K562 (cell line): ENCODE results near the gene HOXC12. TPM values are rescaled to one million over a fixed set of nuclear protein-coding genes. Genes with fewer than 3 reads are reported as not detected.

Experiments
- ATAC-seq: fragments of 200-7000 bp; cut with Tn5 transposase; 3 replicates; pipeline ENCODE4 v1.9.1; 2020; ENCODE audit warnings: moderate library complexity
- BruUV-seq: library from RNA; stranded (reverse); fragments of 400-500 nt; replicated peaks from 2 replicates; lab custom pipeline; 2021; lab: Mats Ljungman, UMichigan
- CTCF ChIA-PET: fragments of 300-600 bp; formaldehyde crosslinking; extraction: SDS; loops from one replicate; lab custom pipeline; 2021; ENCODE audit warnings: low intra/inter-chr PET ratio; lab: Yijun Ruan, JAX
- POLR2A ChIA-PET: fragments of 300-600, 350-650 bp; sonication (Branson Sonifier 250); formaldehyde crosslinking; extraction: SDS; loops from one replicate; lab custom pipeline; 2021; ENCODE audit warnings: antibody characterized with exemption, inconsistent platforms; lab: Yijun Ruan, JAX
- DNase-seq, 4 experiments: peaks; one replicate each; pipeline versions ENCODE4 v3.0.0 to v3.0.0-alpha.2; 2011 to 2018; ENCODE audit warnings: low spot score in 3 of 4, mixed read lengths in 3 of 4; ENCODE audit errors: extremely low read depth in 1 of 4
- FAIRE-seq: peaks from 2 replicates; lab custom pipeline; 2011; peaks lifted over from hg19 to GRCh38; lab: Jason Lieb, UNC
- H2AFZ ChIP-seq: 2 replicates; pipeline ENCODE4 v1.6.0; 2011; ENCODE audit warnings: low read depth, low read length, control low read depth, inconsistent platforms
- H3K27ac ChIP-seq: fragments of 200-600 bp; 3 replicates; pipeline ENCODE4 v1.8.0; 2011; ENCODE audit warnings: low read depth, mild to moderate bottlenecking, control low read depth, inconsistent platforms, low read length, moderate library complexity, mixed read lengths; ENCODE audit errors: extremely low read depth
- H3K27me3 ChIP-seq, 2 experiments: fragments of 300-600 bp in 1 of 2; 2 replicates in 1 of 2; 3 replicates in 1 of 2; pipeline versions ENCODE4 v1.6.0 to v1.8.0; 2011; ENCODE audit warnings: inconsistent platforms in 2 of 2, low read length in 2 of 2, mild to moderate bottlenecking in 1 of 2, mixed read lengths in 1 of 2, moderate library complexity in 1 of 2; ENCODE audit not compliant: control insufficient read depth in 2 of 2, insufficient read depth in 2 of 2
- H3K36me3 ChIP-seq: fragments of 300-600 bp; 3 replicates; pipeline ENCODE4 v1.8.0; 2011; ENCODE audit warnings: mild to moderate bottlenecking, low read length, inconsistent platforms; ENCODE audit not compliant: control insufficient read depth, insufficient read depth
- H3K4me1 ChIP-seq, 2 experiments: fragments of 200-600 bp in 1 of 2; replicated peaks in 1 of 2; 2 replicates in 1 of 2; 3 replicates in 1 of 2; pipeline versions ENCODE4 v1.5.1 to v1.8.0; 2011; ENCODE audit warnings: inconsistent platforms in 2 of 2, low read length in 2 of 2, mild to moderate bottlenecking in 1 of 2, mixed read lengths in 1 of 2, moderate library complexity in 1 of 2; ENCODE audit not compliant: control insufficient read depth in 2 of 2, insufficient read depth in 2 of 2
- H3K4me2 ChIP-seq: 2 replicates; pipeline ENCODE4 v1.6.1; 2011; ENCODE audit warnings: low read length, control low read depth, inconsistent platforms, mixed read lengths; ENCODE audit not compliant: insufficient read depth
- H3K4me3 ChIP-seq: fragments of 200-600 bp; sonication (generic), shearing (Covaris generic); 2 replicates; pipeline ENCODE4 v1.5.1; 2016; ENCODE audit warnings: control low read depth, inconsistent platforms
- H3K79me2 ChIP-seq: fragments of 200-600 bp; 3 replicates; pipeline ENCODE4 v1.8.0; 2011; ENCODE audit warnings: low read length, inconsistent platforms; ENCODE audit not compliant: control insufficient read depth, insufficient read depth
- H3K9ac ChIP-seq, 2 experiments: 2 replicates each; pipeline versions ENCODE4 v1.6.0 to v1.6.1; 2011; ENCODE audit warnings: low read depth in 2 of 2, low read length in 2 of 2, control low read depth in 1 of 2, inconsistent platforms in 1 of 2, mild to moderate bottlenecking in 1 of 2, mixed read lengths in 1 of 2; ENCODE audit not compliant: insufficient read depth in 1 of 2
- H3K9me1 ChIP-seq: one replicate; pipeline ENCODE4 v1.6.0; 2011; ENCODE audit warnings: inconsistent platforms, mild to moderate bottlenecking, low read length, moderate library complexity; ENCODE audit not compliant: control insufficient read depth, insufficient read depth
- H3K9me3 ChIP-seq: replicated peaks from 2 replicates; pipeline ENCODE4 v1.5.1; 2011; ENCODE audit warnings: low read depth, low read length, inconsistent platforms; ENCODE audit not compliant: control insufficient read depth, insufficient read depth
- H4K20me1 ChIP-seq: replicated peaks from 2 replicates; pipeline ENCODE4 v1.6.1; 2011; ENCODE audit warnings: low read length, inconsistent platforms, mixed read lengths; ENCODE audit not compliant: control insufficient read depth, insufficient read depth
- DIDO1 ChIP-seq: fragments of 450-650 bp; IDR thresholded peaks from 2 replicates; pipeline ENCODE4 v1.6.1; 2016; ENCODE audit warnings: low read depth, missing biosample characterization, missing genetic modification characterization
- EP300 ChIP-seq: IDR thresholded peaks from 2 replicates; pipeline ENCODE4 v1.6.1; 2012; ENCODE audit warnings: low read length, improper control_type of control experiment
- ETS2 ChIP-seq: IDR thresholded peaks from 2 replicates; pipeline ENCODE4 v1.6.1; 2016; ENCODE audit warnings: borderline replicate concordance, missing genetic modification characterization, mild to moderate bottlenecking, moderate library complexity, missing compliant biosample characterization; ENCODE audit not compliant: poor library complexity, severe bottlenecking
- FOXP1 ChIP-seq: sonication (generic); formaldehyde crosslinking; IDR thresholded peaks from 2 replicates; pipeline ENCODE4 v1.8.0; 2022; ENCODE audit warnings: mild to moderate bottlenecking, missing genetic modification reagents
- IRF2 ChIP-seq: sonication (generic); formaldehyde crosslinking; IDR thresholded peaks from 2 replicates; pipeline ENCODE4 v1.8.1; 2022; ENCODE audit warnings: mild to moderate bottlenecking, missing genetic modification reagents
- IRF9 ChIP-seq: fragments of 450-650 bp; IDR thresholded peaks from 2 replicates; pipeline ENCODE4 v1.6.1; 2016; ENCODE audit warnings: missing biosample characterization, missing genetic modification characterization
- MITF ChIP-seq: IDR thresholded peaks from 2 replicates; pipeline ENCODE4 v1.6.1; 2014; ENCODE audit warnings: antibody characterized with exemption
- MTF1 ChIP-seq: fragments of 250-450 bp; sonication (Bioruptor Pico); IDR thresholded peaks from 2 replicates; pipeline ENCODE4 v1.9.0; 2021; ENCODE audit warnings: moderate library complexity, mild to moderate bottlenecking, inconsistent platforms, borderline replicate concordance
- PHTF2 ChIP-seq: fragments of 250-450 bp; sonication (Bioruptor Pico); IDR thresholded peaks from 2 replicates; pipeline ENCODE4 v1.5.0; 2021; ENCODE audit warnings: mild to moderate bottlenecking
- TFAM ChIP-seq: fragments of 250-450 bp; sonication (Bioruptor Pico); conservative IDR thresholded peaks from 2 replicates; pipeline ENCODE4 v1.5.0; 2021; ENCODE audit warnings: mild to moderate bottlenecking, moderate library complexity
- ZNF512 ChIP-seq: IDR thresholded peaks from 2 replicates; pipeline ENCODE4 v1.6.1; 2016; ENCODE audit warnings: missing genetic modification characterization, missing compliant biosample characterization
- ZNF76 ChIP-seq: fragments of 250-450 bp; sonication (Bioruptor Pico); IDR thresholded peaks from 2 replicates; pipeline ENCODE4 v1.4.0; 2020; ENCODE audit warnings: mild to moderate bottlenecking, moderate library complexity, borderline replicate concordance
- WGBS: fragments of 100-300 bp; shearing (Covaris generic); methylation state at CpG from one replicate; pipeline ENCODE4 v1.1.6; 2016; ENCODE audit warnings: low coverage, mixed read lengths; ENCODE audit not compliant: insufficient coverage; ENCODE audit errors: missing lambda C conversion rate; 5-methylcytosine and 5-hydroxymethylcytosine counted together
- in situ Hi-C: fragments of 300-500 bp; cut with MboI; formaldehyde crosslinking; loops from 4 replicates; pipeline ENCODE4 v1.15.0; 2018; ENCODE audit warnings: inconsistent platforms, mixed read lengths
- intact Hi-C: fragments of 100-400 bp; cut with micrococcal nuclease; formaldehyde crosslinking; loops from 2 replicates; pipeline ENCODE4 v1.14.2; 2022
- polyA plus RNA-seq, 8 experiments: library from polyadenylated mRNA; depleted of rRNA in 4 of 8; stranded (reverse) in 5 of 8; unstranded in 3 of 8; fragments of >200 nt; fragmentation: Nextera tagmentation in 2 of 8; fragmentation: Illumina TruSeq in 1 of 8; extraction: Ambion mirVana in 2 of 8; extraction: Trizol in 1 of 8; gene quantifications; 2 replicates each; pipeline versions ENCODE4 v1.2.1 to v1.2.3, GENCODE V29; 2011 to 2014; ENCODE audit warnings: inconsistent platforms in 1 of 8, missing spikeins in 1 of 8
- total RNA-seq, 7 experiments: library from RNA; depleted of rRNA in 6 of 7; stranded (reverse); fragments of >200 nt in 6 of 7; fragmentation: Illumina TruSeq in 2 of 7; extraction: Trizol in 2 of 7; gene quantifications; 2 replicates each; pipeline versions ENCODE4 v1.2.1 to v1.2.3, GENCODE V29; 2011 to 2021; ENCODE audit warnings: low replicate concordance in 1 of 7

HOXC12 gene
- total and polyA plus RNA-seq, 9 of the 15 experiments (the other 6 are each of a cell fraction or from before 2014, with no cell fraction given), result 0.04 to 0.36 (median 0.11) TPM; not detected in 1

- POLR2A ChIA-PET, result interaction anchor here (0.7 to 1.1 kb wide), 3 partner anchors 38 to 320 kb away, joined by 3 read pairs; partner anchors contain the start of gene CBX5
- Histone ChIP-seq H3K9me3 (no peaks in the 10 kb centered on the region), H3K4me3 (no peak overlapping the region), H2AFZ (no peak overlapping the region), H3K4me1 (peaks cover 0 to 21% of the 10 kb centered on the region in 2 experiments; a peak in 4 of 5 replicates), H3K9ac (no peak overlapping the region), H3K4me2 (no peak overlapping the region), H4K20me1 (0 out of 2 replicates have a peak, but pooled peaks cover 19% of the 10 kb centered on the region), H3K27ac (no peak overlapping the region), H3K9me1 (no peaks in the 10 kb centered on the region), H3K36me3 (no peaks in the 10 kb centered on the region), H3K27me3 (peaks cover 53 to 84% of the 10 kb centered on the region in 2 experiments), H3K79me2 (no peaks in the 10 kb centered on the region)
- no TSS peak for BruUV-seq
- no peak for TF ChIP-seq ZNF76
- no peak for TF ChIP-seq IRF2 (CRISPR knock-in tag)
- no peak for TF ChIP-seq PHTF2 (CRISPR knock-in tag)
- TF ChIP-seq TFAM (CRISPR knock-in tag), result no peak
- no peak for TF ChIP-seq EP300
- TF ChIP-seq ZNF512, result no peak
- TF ChIP-seq MTF1 (CRISPR knock-in tag), result no peak
- TF ChIP-seq IRF9 (tag), result no peak
- no peak for TF ChIP-seq DIDO1 (tag)
- TF ChIP-seq FOXP1 (CRISPR knock-in tag), result no peak
- no peak for TF ChIP-seq MITF
- no peak for TF ChIP-seq ETS2 (tag)
- ATAC-seq, result no peak
- intact Hi-C loops (no loop called here), in situ Hi-C loops (no loop called here)
- CTCF ChIA-PET, result no interaction called here
- FAIRE-seq, result no peak
- no peak for DNase-seq
- 0% methylated on average over 4 of the region's 4 CpGs for WGBS
Measured at GRCh38 chr12:53959314-53959713, 4.6 kb downstream of the HOXC12 start.
